IPS DF 6.9 (cell line): ENCODE results near the gene GPRC5A.

Experiments
- DNase-seq: peaks from one replicate; pipeline ENCODE4 v3.0.0-alpha.2; 2013; ENCODE audit warnings: low read depth, low spot score
- H3K27ac ChIP-seq: one replicate; pipeline ENCODE4 v1.5.1; 2013; ENCODE audit warnings: low read length, control low read depth
- H3K27me3 ChIP-seq: 2 replicates; pipeline ENCODE4 v1.6.1; 2013; ENCODE audit warnings: mild to moderate bottlenecking, low read length; ENCODE audit not compliant: control insufficient read depth, insufficient read depth
- H3K36me3 ChIP-seq: 2 replicates; pipeline ENCODE4 v1.6.1; 2013; ENCODE audit warnings: low read length; ENCODE audit not compliant: control insufficient read depth, insufficient read depth
- H3K4me1 ChIP-seq: 2 replicates; pipeline ENCODE4 v1.6.1; 2013; ENCODE audit warnings: low read length; ENCODE audit not compliant: control insufficient read depth, insufficient read depth
- H3K4me3 ChIP-seq: 2 replicates; pipeline ENCODE4 v1.5.1; 2013; ENCODE audit warnings: mild to moderate bottlenecking, low read length
- H3K9me3 ChIP-seq: 2 replicates; pipeline ENCODE4 v1.6.1; 2013; ENCODE audit warnings: low read length, inconsistent platforms; ENCODE audit not compliant: control insufficient read depth, insufficient read depth
- WGBS: extraction: QIAGEN DNeasy Blood & Tissue Kit; methylation state at CpG from one replicate; pipeline ENCODE4 v1.1.7; 2013; ENCODE audit warnings: mixed read lengths, missing lambda C conversion rate; ENCODE audit not compliant: insufficient read length, insufficient coverage; 5-methylcytosine and 5-hydroxymethylcytosine counted together

The GPRC5A gene

GRCh38 chr12:12899530-12900380, 8.4 kb downstream of the GPRC5A start:
- Histone ChIP-seq H3K9me3 (no peaks in the 10 kb centered on the region), H3K4me3 (no peak overlapping the region), H3K4me1 (no peaks in the 10 kb centered on the region), H3K27ac (no peak overlapping the region), H3K27me3 (no peaks in the 10 kb centered on the region), H3K36me3 (no peaks in the 10 kb centered on the region)
- no CpG with 5 or more reads among the region's 10 CpGs for WGBS
- DNase-seq, result no peak

- no peaks in the 10 kb centered on the region for H3K9me3 ChIP-seq
- no peak overlapping the region for H3K27ac ChIP-seq
- H3K27me3 ChIP-seq, result no peaks in the 10 kb centered on the region
- H3K4me3 ChIP-seq, result no peak overlapping the region
- no peak for DNase-seq
- no CpG with 5 or more reads among the region's 2 CpGs for WGBS
- H3K36me3 ChIP-seq, result no peaks in the 10 kb centered on the region
- H3K4me1 ChIP-seq, result no peaks in the 10 kb centered on the region
Measured at GRCh38 chr12:12900786-12901157, 9.4 kb downstream of the GPRC5A start.

DNA sequence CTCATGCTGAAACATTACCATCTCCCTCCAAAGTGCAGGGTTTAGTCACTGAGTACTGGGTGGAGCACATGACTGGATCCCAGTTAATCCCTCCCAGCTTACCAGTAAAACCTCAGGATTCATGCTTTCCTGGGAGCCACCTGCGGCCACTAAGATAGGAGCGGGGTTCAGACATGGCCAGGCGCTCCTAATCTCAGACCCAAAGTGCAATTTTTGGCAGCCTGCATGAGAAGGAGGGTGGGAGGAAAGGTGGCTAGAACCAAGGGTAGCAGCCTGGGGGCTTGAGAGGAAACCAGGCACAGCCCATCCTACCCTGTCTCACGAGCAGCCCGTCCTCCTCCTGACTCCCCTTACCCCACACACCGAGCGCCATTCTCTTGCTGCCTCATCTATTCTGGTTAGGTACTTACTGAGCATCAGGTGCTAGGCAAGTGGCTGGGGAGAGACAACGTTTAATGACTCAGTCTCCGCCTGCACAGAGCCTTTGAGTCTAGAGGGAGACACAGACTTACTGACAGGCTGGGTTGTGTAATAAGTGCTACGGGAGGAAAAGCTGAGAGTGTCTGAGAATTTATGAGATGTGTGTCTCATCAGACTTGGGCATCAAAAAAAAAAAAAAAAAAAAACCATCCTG, 9.9 kb downstream of the GPRC5A start:
- Histone ChIP-seq H3K27me3 (no peaks in the 10 kb centered on the region), H3K27ac (no peak overlapping the region), H3K4me3 (no peak overlapping the region), H3K9me3 (no peaks in the 10 kb centered on the region), H3K36me3 (no peaks in the 10 kb centered on the region), H3K4me1 (no peaks in the 10 kb centered on the region)
- DNase-seq, result no peak
- no CpG with 5 or more reads among the region's 10 CpGs for WGBS

DNA sequence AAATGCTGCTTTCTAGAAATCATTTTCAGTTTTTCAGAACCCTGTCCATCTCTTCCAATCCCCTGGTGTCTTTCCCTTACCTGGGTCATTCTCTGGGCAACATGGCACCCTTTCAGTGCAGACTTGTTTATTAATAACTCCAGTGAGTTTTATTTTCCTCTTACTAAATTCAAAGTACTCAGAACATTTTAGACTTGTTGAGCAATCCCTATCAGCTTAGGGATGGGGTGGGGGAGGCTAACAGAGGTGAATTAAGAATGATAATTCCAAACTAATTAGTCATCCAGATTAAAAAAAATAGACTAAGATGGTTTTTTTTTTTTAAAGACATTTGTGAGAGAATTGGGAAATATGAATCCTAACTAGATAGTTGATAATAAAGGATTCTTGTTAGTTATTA, 10.7 kb downstream of the GPRC5A start:
- H3K4me3 ChIP-seq, result no peak overlapping the region
- H3K36me3 ChIP-seq, result no peaks in the 10 kb centered on the region
- no peaks in the 10 kb centered on the region for H3K9me3 ChIP-seq
- H3K27ac ChIP-seq, result no peak overlapping the region
- H3K27me3 ChIP-seq, result no peaks in the 10 kb centered on the region
- DNase-seq, result no peak
- H3K4me1 ChIP-seq, result no peaks in the 10 kb centered on the region

GRCh38 chr12:12903642-12904609, 12.6 kb downstream of the GPRC5A start:
- no peaks in the 10 kb centered on the region for H3K4me1 ChIP-seq
- no peaks in the 10 kb centered on the region for H3K36me3 ChIP-seq

GRCh38 chr12:12907552-12907951, 16.2 kb downstream of the GPRC5A start:
- H3K27me3 ChIP-seq, result no peaks in the 10 kb centered on the region
- H3K4me1 ChIP-seq, result no peaks in the 10 kb centered on the region
- no CpG with 5 or more reads among the region's 5 CpGs for WGBS
- no peaks in the 10 kb centered on the region for H3K9me3 ChIP-seq
- no peaks in the 10 kb centered on the region for H3K36me3 ChIP-seq
- H3K27ac ChIP-seq, result no peak overlapping the region
- no peak for DNase-seq
- H3K4me3 ChIP-seq, result no peak overlapping the region

More at GRCh38 chr12:12903642-12904609, 12.6 kb downstream of the GPRC5A start:
- WGBS, result no CpG with 5 or more reads among the region's 14 CpGs
- no peak for DNase-seq
- Histone ChIP-seq H3K9me3 (no peaks in the 10 kb centered on the region), H3K27ac (no peak overlapping the region), H3K27me3 (no peaks in the 10 kb centered on the region), H3K4me3 (no peak overlapping the region)

DNA sequence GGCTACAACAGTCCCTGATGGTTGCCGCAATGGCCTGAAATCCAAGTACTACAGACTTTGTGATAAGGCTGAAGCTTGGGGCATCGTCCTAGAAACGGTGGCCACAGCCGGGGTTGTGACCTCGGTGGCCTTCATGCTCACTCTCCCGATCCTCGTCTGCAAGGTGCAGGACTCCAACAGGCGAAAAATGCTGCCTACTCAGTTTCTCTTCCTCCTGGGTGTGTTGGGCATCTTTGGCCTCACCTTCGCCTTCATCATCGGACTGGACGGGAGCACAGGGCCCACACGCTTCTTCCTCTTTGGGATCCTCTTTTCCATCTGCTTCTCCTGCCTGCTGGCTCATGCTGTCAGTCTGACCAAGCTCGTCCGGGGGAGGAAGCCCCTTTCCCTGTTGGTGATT, 16.9 kb downstream of the GPRC5A start:
- no peak overlapping the region for H3K4me3 ChIP-seq
- no peaks in the 10 kb centered on the region for H3K4me1 ChIP-seq
- no peak overlapping the region for H3K27ac ChIP-seq
- DNase-seq, result no peak
- no peaks in the 10 kb centered on the region for H3K27me3 ChIP-seq
- WGBS, result no CpG with 5 or more reads among the region's 14 CpGs
- no peaks in the 10 kb centered on the region for H3K9me3 ChIP-seq
- H3K36me3 ChIP-seq, result no peaks in the 10 kb centered on the region

GRCh38 chr12:12908711-12909110, 17.3 kb downstream of the GPRC5A start:
- no CpG with 5 or more reads among the region's 12 CpGs for WGBS
- Histone ChIP-seq H3K27me3 (no peaks in the 10 kb centered on the region), H3K36me3 (no peaks in the 10 kb centered on the region), H3K9me3 (no peaks in the 10 kb centered on the region), H3K4me3 (no peak overlapping the region), H3K4me1 (no peaks in the 10 kb centered on the region), H3K27ac (no peak overlapping the region)
- no peak for DNase-seq

DNA sequence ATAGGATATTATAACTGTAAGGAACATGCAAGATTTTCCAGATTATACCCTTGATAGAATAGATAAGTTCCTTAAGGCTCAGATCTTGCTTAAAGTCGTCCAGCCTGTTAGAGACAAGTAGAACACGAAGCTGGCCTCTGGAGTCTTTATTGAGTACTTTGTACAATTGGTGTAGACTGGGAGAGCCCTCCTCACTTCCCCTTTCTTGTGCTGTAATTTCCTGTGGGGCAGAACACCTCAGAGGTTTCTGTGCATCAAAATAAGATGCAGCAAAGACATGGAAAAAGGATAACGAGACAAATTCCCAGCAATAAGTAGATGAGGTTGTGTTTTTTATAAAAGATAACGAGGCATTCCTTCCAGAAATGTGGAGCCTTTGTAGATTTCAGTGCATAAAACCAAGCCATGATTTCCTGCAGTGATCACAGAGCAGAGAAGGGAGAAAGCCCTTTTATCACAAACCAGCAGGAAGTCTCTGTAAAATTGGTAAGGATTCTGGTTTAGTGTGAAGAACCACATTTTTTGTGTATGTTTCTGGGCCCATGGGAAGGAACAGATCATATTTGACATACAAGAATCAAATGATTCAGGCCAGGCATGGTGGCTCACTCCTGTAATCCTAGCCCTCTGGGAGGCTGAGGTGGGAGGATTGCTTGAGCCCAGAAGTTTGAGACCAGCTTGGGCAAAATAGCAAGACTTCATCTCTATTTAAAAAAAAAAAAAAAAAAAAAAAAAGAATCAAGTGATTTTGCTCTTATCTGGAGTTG, 18.0 kb downstream of the GPRC5A start:
- Histone ChIP-seq H3K36me3 (no peaks in the 10 kb centered on the region), H3K9me3 (no peaks in the 10 kb centered on the region), H3K4me1 (no peaks in the 10 kb centered on the region), H3K27me3 (no peaks in the 10 kb centered on the region), H3K27ac (no peak overlapping the region), H3K4me3 (no peak overlapping the region)
- DNase-seq, result no peak
- WGBS, result no CpG with 5 or more reads among the region's 4 CpGs

- H3K4me1 ChIP-seq, result no peaks in the 10 kb centered on the region
- H3K27ac ChIP-seq, result no peak overlapping the region
- no peak for DNase-seq
- no peaks in the 10 kb centered on the region for H3K36me3 ChIP-seq
- no peak overlapping the region for H3K4me3 ChIP-seq
- H3K27me3 ChIP-seq, result no peaks in the 10 kb centered on the region
- WGBS, result no CpG with 5 or more reads among the region's 4 CpGs
- H3K9me3 ChIP-seq, result no peaks in the 10 kb centered on the region
Measured at GRCh38 chr12:12909995-12910420, 18.6 kb downstream of the GPRC5A start.
